ENCODE data around the gene BLVRB. TPM values are rescaled to one million over a fixed set of nuclear protein-coding genes. Genes with fewer than 3 reads are reported as not detected.

Gene BLVRB
- total and polyA plus RNA-seq, 9 of the 15 experiments (the other 6 are each of a cell fraction or from before 2014, with no cell fraction given), result 81.1 to 749 (median 331) TPM

DNA sequence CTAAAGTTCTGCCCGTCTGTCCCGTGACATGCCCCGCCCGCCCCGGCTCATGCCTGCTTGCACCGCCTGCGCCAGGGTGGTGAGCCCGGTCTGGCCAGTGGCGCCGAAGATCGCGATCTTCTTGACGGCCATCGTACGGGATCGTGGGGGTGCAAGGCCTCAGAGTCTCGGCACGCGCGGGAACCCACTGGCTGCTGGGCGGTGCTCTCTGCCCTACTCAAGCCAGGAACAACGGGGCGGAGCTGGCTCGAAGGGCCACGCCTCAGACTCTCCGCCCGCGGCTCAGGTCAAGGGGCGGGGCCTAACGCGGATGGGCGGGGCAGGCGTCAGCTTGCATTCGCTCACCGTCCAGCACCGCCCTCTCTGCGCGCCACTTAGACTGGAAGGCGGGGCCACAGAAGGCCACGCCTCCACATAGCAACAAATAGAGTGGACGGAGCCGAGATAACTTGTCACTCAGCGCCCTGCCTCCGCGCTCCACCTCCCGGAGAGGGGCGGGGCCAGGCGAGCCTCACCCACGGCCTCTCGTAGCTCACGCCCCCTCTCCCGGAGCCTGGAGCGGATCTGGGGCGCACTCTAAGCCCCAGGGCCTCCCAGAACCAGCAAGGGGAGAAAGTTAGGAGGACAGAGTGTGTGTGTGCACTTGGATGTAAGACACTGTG is at the start of gene BLVRB (continued):
- TF ChIP-seq, protein P1, sequence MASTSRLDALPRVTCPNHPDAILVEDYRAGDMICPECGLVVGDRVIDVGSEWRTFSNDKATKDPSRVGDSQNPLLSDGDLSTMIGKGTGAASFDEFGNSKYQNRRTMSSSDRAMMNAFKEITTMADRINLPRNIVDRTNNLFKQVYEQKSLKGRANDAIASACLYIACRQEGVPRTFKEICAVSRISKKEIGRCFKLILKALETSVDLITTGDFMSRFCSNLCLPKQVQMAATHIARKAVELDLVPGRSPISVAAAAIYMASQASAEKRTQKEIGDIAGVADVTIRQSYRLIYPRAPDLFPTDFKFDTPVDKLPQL (IDR thresholded peaks at IDR 0.05; ENCODE audit: extremely low read depth, insufficient read length), result no peak
- TF ChIP-seq, protein P2, sequence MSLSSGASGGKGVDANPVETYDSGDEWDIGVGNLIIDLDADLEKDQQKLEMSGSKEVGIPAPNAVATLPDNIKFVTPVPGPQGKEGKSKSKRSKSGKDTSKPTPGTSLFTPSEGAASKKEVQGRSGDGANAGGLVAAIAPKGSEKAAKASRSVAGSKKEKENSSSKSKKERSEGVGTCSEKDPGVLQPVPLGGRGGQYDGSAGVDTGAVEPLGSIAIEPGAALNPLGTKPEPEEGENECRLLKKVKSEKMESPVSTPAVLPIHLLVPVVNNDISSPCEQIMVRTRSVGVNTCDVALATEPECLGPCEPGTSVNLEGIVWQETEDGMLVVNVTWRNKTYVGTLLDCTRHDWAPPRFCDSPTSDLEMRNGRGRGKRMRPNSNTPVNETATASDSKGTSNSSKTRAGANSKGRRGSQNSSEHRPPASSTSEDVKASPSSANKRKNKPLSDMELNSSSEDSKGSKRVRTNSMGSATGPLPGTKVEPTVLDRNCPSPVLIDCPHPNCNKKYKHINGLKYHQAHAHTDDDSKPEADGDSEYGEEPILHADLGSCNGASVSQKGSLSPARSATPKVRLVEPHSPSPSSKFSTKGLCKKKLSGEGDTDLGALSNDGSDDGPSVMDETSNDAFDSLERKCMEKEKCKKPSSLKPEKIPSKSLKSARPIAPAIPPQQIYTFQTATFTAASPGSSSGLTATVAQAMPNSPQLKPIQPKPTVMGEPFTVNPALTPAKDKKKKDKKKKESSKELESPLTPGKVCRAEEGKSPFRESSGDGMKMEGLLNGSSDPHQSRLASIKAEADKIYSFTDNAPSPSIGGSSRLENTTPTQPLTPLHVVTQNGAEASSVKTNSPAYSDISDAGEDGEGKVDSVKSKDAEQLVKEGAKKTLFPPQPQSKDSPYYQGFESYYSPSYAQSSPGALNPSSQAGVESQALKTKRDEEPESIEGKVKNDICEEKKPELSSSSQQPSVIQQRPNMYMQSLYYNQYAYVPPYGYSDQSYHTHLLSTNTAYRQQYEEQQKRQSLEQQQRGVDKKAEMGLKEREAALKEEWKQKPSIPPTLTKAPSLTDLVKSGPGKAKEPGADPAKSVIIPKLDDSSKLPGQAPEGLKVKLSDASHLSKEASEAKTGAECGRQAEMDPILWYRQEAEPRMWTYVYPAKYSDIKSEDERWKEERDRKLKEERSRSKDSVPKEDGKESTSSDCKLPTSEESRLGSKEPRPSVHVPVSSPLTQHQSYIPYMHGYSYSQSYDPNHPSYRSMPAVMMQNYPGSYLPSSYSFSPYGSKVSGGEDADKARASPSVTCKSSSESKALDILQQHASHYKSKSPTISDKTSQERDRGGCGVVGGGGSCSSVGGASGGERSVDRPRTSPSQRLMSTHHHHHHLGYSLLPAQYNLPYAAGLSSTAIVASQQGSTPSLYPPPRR (CRISPR knock-in tag; IDR thresholded peaks at IDR 0.05; ENCODE audit: borderline replicate concordance), result no peak
- TF ChIP-seq E2F3 (CRISPR knock-in tag; IDR thresholded peaks at IDR 0.05) (peak; percentile 61; the same call in 1 of the 2 replicates), ZNF165 (CRISPR knock-in tag; IDR thresholded peaks at IDR 0.05; ENCODE audit: borderline replicate concordance) (no peak), ZNF583 (CRISPR knock-in tag; IDR thresholded peaks at IDR 0.05) (no peak), ZNF224 (CRISPR knock-in tag; IDR thresholded peaks at IDR 0.05) (no peak), RFX5 (IDR thresholded peaks at IDR 0.05; ENCODE audit: low read depth, low read length) (no peak), NR3C1 (CRISPR knock-in tag; IDR thresholded peaks at IDR 0.05) (no peak), ZNF589 (CRISPR knock-in tag; IDR thresholded peaks at IDR 0.05; ENCODE audit: low read depth) (no peak), JUND (IDR thresholded peaks at IDR 0.05; ENCODE audit: borderline replicate concordance, low read depth, low read length) (peak; percentile 15; the same call in 1 of the 2 replicates), JUND (tag; IDR thresholded peaks at IDR 0.05; ENCODE audit: borderline replicate concordance, low read depth, low read length) (no peak; the same call in 2 of the 3 replicates), USF1 (CRISPR knock-in tag; IDR thresholded peaks at IDR 0.05) (peak; percentile 51), FOXP1 (CRISPR knock-in tag; IDR thresholded peaks at IDR 0.05) (no peak; the same call in none of the 2 replicates), MAFK (IDR thresholded peaks at IDR 0.05; ENCODE audit: low read length) (no peak), YY1 (IDR thresholded peaks at IDR 0.05; ENCODE audit: borderline replicate concordance in 1 of 3, control insufficient read depth in 1 of 3, extremely low read depth in 1 of 3, insufficient read depth in 3 of 3, insufficient read length in 1 of 3, insufficient replicate concordance in 2 of 3, low read depth in 1 of 3, low read length in 2 of 3) (peak in 2 of 3 experiments; percentile 68 to 80), XRCC5 (IDR thresholded peaks at IDR 0.05; ENCODE audit: low read depth, low read length) (no peak)
- TF ChIP-seq, protein P3, sequence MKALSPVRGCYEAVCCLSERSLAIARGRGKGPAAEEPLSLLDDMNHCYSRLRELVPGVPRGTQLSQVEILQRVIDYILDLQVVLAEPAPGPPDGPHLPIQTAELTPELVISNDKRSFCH (CRISPR knock-in tag; IDR thresholded peaks at IDR 0.05), result no peak
- TF ChIP-seq, protein P3 (tag; IDR thresholded peaks at IDR 0.05), result no peak
- TF ChIP-seq, protein P4, sequence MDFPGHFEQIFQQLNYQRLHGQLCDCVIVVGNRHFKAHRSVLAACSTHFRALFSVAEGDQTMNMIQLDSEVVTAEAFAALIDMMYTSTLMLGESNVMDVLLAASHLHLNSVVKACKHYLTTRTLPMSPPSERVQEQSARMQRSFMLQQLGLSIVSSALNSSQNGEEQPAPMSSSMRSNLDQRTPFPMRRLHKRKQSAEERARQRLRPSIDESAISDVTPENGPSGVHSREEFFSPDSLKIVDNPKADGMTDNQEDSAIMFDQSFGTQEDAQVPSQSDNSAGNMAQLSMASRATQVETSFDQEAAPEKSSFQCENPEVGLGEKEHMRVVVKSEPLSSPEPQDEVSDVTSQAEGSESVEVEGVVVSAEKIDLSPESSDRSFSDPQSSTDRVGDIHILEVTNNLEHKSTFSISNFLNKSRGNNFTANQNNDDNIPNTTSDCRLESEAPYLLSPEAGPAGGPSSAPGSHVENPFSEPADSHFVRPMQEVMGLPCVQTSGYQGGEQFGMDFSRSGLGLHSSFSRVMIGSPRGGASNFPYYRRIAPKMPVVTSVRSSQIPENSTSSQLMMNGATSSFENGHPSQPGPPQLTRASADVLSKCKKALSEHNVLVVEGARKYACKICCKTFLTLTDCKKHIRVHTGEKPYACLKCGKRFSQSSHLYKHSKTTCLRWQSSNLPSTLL (IDR thresholded peaks at IDR 0.05), result no peak

All from K562 (cell line).